OCI-LY3 (cell line): ENCODE results near the gene FEN1.

Source experiments
- EZH2phosphoT487 ChIP-seq: fragments of 200-600 bp; shearing (Covaris generic); IDR thresholded peaks from 2 replicates; pipeline ENCODE4 v1.6.1; 2018; ENCODE audit warnings: antibody characterized with exemption, mixed run types, low read depth
- TF ChIP-seq, protein P1 (sequence below): fragments of 200-600, 300-600 bp; sonication (generic); IDR thresholded peaks from 2 replicates; pipeline ENCODE4 v1.5.1; 2014; ENCODE audit warnings: antibody characterized with exemption, low read length, low read depth

DNA sequence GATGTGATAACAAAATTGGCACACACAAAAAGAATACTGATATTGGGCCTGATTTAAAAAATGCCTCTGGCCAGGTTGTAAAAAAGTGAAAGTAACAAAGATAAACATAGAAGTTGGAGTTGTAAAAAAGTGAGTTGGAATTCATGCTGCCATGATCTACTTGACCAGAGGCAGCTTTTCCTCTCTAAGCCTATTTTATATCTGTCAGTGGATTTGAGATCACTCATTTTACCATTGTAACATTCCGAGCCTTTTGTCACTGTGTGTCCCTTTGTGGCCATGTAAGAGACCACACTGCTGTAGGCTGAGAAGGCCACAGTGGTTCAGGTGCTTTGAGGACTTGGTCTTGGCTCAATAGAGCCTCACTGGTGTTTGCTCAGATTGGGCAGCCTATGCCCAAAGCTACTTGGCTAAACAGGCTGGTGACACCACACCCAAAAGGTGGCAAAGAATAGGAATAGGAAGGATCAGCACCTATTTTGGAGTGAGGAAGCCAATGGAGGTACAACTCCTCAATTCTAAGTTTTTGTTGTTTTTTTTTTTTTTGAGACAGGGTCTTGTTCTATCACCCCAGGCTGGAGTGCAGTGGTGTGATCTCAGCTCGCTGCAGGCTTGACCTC is 7.1 kb downstream of the FEN1 start:
- TF ChIP-seq, protein P1, sequence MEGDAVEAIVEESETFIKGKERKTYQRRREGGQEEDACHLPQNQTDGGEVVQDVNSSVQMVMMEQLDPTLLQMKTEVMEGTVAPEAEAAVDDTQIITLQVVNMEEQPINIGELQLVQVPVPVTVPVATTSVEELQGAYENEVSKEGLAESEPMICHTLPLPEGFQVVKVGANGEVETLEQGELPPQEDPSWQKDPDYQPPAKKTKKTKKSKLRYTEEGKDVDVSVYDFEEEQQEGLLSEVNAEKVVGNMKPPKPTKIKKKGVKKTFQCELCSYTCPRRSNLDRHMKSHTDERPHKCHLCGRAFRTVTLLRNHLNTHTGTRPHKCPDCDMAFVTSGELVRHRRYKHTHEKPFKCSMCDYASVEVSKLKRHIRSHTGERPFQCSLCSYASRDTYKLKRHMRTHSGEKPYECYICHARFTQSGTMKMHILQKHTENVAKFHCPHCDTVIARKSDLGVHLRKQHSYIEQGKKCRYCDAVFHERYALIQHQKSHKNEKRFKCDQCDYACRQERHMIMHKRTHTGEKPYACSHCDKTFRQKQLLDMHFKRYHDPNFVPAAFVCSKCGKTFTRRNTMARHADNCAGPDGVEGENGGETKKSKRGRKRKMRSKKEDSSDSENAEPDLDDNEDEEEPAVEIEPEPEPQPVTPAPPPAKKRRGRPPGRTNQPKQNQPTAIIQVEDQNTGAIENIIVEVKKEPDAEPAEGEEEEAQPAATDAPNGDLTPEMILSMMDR: no peak
- TF ChIP-seq EZH2phosphoT487: no peak
